Kidney epithelial cell (primary cell): ENCODE measurements around the gene A4GNT. TPM values are rescaled to one million over a fixed set of nuclear protein-coding genes. Genes with fewer than 3 reads are reported as not detected.

ENCODE experiments used
- DNase-seq: peaks from one replicate; pipeline ENCODE4 v3.0.0-alpha.2; 2010; ENCODE audit warnings: low read depth
- H3K27me3 ChIP-seq: 2 replicates; pipeline ENCODE4 v1.6.0; 2011; ENCODE audit warnings: low read length; ENCODE audit not compliant: control insufficient read depth, insufficient read depth
- H3K36me3 ChIP-seq: 2 replicates; pipeline ENCODE4 v1.5.1; 2011; ENCODE audit warnings: low read length; ENCODE audit not compliant: control insufficient read depth, insufficient read depth
- H3K4me3 ChIP-seq: 2 replicates; pipeline ENCODE4 v1.5.1; 2011; ENCODE audit warnings: low read depth, mild to moderate bottlenecking, control low read depth, low read length
- total RNA-seq: library from RNA; depleted of rRNA; stranded (reverse); fragments of >200 nt; gene quantifications from 2 replicates; pipeline ENCODE4 v1.2.3, GENCODE V29; 2015
- TF ChIP-seq, protein P1 (sequence below): IDR thresholded peaks from 2 replicates; pipeline ENCODE4 v1.5.1; 2011; ENCODE audit warnings: mild to moderate bottlenecking, moderate library complexity, low read length, control low read depth, inconsistent platforms; ENCODE audit not compliant: insufficient read depth, poor library complexity, severe bottlenecking

The A4GNT gene
- total RNA-seq, 1 donor from 2014 or later: not detected

DNA sequence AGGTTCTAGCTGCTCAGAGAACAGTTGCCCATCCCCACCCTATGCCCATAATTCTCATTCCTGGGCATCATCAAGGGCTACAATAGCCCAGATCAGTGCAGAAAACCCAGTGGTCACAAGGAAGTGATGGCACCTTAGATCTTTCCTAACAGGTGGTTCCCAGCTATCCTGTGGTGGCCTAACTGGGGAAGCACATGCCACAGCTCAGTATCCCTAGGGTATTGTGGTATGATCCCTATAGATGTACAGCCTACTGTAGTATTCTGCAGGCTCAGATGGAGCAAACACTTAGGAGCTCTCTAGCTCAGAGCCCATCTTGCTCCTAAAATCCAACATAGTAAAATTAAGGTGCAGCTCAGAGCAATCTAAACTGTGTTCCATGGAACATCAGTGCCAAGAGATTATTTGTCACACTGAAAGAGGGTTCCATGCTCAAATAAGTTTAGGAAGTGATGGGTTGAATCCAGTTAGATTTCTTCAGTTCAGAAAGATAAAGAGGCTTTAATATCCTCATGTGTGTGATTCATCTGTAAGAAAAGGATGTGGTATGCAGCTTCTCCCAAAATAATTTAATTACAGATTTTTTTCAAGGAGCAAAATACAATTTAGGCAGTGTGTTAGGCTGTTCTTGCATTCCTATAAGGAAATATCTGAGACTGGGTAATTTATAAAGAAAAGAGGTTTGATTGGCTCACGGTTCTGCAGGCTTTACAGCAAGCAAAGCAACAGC, 4.4 kb downstream of the A4GNT start:
- DNase-seq: no peak
- Histone ChIP-seq H3K4me3 (no peak overlapping the region), H3K36me3 (no peaks in the 10 kb centered on the region), H3K27me3 (no peaks in the 10 kb centered on the region)
- TF ChIP-seq, protein P1, sequence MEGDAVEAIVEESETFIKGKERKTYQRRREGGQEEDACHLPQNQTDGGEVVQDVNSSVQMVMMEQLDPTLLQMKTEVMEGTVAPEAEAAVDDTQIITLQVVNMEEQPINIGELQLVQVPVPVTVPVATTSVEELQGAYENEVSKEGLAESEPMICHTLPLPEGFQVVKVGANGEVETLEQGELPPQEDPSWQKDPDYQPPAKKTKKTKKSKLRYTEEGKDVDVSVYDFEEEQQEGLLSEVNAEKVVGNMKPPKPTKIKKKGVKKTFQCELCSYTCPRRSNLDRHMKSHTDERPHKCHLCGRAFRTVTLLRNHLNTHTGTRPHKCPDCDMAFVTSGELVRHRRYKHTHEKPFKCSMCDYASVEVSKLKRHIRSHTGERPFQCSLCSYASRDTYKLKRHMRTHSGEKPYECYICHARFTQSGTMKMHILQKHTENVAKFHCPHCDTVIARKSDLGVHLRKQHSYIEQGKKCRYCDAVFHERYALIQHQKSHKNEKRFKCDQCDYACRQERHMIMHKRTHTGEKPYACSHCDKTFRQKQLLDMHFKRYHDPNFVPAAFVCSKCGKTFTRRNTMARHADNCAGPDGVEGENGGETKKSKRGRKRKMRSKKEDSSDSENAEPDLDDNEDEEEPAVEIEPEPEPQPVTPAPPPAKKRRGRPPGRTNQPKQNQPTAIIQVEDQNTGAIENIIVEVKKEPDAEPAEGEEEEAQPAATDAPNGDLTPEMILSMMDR: no peak

DNA sequence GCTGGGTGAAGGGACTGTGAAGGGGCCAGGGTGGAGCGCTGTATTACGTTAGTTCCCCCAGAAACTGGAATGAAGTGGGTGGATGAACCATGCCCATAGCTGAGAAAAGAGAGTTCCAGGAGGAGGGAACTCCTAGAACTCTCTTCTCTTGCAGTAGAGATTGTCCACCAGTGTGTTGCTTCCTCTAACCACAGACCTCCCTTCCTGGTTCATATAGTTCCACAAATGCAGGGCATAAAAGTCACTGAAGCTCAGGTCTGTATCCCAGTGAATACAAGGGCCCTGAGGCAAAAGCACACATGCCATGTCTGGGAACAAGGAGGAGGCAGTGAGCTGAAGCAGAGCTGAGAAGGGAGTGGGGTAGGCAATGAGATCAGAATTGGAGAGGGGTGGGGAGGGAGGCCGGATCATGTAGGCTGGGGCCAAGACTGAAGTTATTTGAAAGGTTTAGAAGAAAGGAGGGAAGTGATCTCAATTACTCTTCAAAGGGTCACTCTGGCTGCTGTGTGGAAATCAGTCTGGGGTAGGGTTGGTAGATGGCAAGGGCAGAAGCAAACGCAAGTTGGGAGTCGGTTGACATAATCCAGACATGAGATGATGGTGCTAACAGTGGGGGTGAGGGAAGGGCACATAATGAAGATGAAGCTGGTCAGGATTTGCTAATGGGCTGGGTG, 6.5 kb downstream of the A4GNT start:
- TF ChIP-seq, protein P1: no peak
- DNase-seq: no peak
- H3K27me3 ChIP-seq: no peaks in the 10 kb centered on the region
- no peaks in the 10 kb centered on the region for H3K36me3 ChIP-seq
- no peak overlapping the region for H3K4me3 ChIP-seq

DNA sequence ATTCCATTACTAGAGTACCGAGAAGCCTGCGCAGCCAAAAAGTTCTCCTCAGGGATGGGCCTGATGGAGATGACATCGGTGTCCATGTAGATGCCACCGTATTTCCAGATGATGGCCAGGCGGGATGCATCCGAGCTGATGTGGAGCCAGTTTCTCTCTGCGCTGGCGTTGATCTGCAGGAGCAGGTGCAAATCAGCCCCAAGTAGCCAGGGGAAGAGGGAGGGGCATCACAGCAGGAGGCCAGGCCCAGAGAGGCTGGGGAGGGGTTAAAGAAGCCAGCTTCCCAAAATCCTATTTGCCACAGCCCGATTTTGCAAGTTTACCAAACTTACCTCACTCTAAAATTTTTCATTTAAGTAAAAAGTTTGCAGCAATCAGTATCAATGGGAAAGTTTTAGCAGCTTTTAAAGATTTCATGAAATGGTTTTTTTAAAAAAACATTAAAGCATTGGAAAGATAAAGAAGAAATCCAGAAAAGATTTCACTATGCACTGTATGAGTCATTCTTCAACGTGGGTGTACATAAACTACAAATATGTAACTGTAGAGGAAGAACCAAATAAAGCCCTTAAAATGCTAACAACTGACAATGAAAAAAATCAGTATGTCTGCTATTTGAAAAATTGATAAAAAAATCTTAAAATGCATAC, 7.4 kb downstream of the A4GNT start:
- Histone ChIP-seq H3K36me3 (no peaks in the 10 kb centered on the region), H3K4me3 (no peak overlapping the region), H3K27me3 (no peaks in the 10 kb centered on the region)
- TF ChIP-seq, protein P1: no peak
- no peak for DNase-seq

DNA sequence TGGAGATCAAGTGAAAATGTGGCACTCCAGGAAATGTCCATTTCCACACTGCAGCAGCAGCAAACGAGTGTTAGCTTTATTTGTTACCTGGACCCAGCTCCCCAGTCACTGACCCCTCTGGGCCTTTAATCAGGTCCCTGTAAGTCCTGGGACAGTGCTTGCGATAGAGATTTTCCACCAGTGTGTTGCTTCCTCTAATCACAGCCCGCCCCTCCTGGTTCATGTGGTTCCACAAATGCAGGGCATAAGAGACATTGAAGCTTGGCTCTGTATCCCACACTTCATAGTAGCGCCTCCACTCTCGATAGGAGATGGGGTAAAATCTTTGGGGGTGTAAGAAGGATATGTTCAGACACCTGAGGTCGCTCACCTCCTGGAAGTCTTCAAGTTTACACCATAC, 8.0 kb downstream of the A4GNT start:
- H3K27me3 ChIP-seq: no peaks in the 10 kb centered on the region
- TF ChIP-seq, protein P1: no peak
- no peaks in the 10 kb centered on the region for H3K36me3 ChIP-seq
- H3K4me3 ChIP-seq: no peak overlapping the region
- DNase-seq: no peak

DNA sequence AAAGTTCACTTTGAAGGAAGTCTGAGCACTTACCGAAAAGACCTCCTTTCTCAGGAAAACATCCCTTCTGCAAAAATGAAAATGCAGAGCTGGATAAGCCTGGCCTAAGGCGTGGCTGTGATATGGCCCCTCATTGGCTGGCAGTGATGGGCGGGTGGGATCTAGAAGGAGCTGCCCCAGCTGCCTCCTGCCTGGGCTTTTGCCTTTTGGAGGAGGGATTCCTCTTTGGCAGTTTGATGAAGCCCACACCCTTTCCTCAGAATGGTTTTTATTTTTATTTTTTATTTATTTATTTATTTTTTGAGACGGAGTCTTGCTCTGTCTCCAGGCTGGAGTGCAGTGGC, 12.8 kb downstream of the A4GNT start:
- DNase-seq: no peak
- no peak overlapping the region for H3K4me3 ChIP-seq
- H3K36me3 ChIP-seq: no peaks in the 10 kb centered on the region
- H3K27me3 ChIP-seq: no peaks in the 10 kb centered on the region
- TF ChIP-seq, protein P1: no peak
